Endometrial microvascular endothelial cells (primary cell): ENCODE measurements around the gene S100B. TPM values are rescaled to one million over a fixed set of nuclear protein-coding genes. Genes with fewer than 3 reads are reported as not detected.

Source experiments
- in situ Hi-C: cut with HindIII; loops from 2 replicates; pipeline ENCODE4 v1.10.0; 2017; ENCODE audit warnings: low sequenced_read_pairs, low pct_unique_long_range_greater_than_20kb; ENCODE audit errors: inconsistent ontology term
- total RNA-seq: library from RNA; depleted of rRNA; stranded (reverse); fragments of >200 nt; gene quantifications from one replicate; pipeline ENCODE4 v1.2.3, GENCODE V29; 2015; ENCODE audit errors: inconsistent ontology term

The S100B gene
- not detected for total RNA-seq

DNA sequence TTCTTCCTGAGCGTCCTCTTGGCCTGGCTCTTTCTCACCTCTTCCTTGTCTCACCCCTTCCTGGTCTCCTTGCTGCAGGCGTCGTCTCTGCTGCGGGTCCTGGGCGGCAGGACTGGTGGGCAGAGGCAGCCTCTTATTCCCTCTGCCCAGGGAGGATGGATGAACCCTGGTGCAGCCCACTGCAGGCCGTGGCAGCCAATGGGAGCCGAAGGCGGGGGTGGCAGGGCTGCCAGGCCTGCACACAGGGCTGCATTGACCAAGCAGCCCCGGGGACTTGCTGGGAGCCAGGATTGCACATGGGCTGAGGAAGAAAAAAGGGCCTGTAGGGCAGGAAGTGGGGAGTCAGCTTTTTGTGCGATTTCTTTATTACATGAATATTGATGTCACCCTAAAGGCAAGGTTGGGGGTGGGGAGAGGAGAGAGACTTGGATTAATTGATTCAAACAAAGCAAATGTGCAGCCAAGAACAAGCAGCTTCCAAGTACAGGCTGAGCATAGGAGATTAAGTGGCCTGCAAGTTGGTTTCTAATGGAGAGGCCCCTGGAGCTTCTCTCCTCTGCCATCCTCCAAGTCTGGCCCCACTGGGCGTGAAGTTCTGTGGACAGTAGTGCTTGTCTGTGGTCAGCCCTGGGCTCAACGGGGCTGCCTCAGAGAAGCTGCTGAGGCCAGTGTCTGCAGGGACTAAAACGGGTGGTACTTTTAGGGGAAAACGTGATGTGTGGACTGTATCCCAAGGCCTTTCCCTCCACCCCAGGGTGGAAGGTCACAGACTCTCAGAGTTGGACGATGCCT lies at the start of gene S100B:
Gene S100B, minus strand, starts transcription at position 108 of the 792 bp plus-strand sequence. CDS start 2,667 bp downstream, outside the sequence.
- in situ Hi-C loops, result no loop called here

DNA sequence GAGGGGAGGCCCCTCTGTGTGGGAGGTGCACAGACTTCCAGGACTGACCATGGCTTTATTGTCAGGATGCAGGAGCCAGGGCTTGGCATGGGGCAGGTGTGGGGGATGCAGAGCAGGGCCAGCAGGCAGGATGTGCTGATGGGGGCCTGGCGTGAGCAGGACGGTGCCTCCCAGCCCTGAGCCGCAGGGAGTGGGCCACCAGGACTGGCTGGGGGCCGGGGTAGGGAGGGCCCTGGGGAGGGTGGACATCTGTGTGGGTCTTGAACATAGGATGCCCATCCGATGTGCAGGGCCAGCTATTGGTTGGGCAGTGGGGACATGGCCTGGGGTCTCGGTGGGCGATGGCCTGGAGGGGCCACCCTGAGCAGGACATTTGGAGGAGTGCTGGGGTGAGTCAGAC lies 46.2 kb upstream of the S100B start:
- in situ Hi-C loops, result no loop called here

DNA sequence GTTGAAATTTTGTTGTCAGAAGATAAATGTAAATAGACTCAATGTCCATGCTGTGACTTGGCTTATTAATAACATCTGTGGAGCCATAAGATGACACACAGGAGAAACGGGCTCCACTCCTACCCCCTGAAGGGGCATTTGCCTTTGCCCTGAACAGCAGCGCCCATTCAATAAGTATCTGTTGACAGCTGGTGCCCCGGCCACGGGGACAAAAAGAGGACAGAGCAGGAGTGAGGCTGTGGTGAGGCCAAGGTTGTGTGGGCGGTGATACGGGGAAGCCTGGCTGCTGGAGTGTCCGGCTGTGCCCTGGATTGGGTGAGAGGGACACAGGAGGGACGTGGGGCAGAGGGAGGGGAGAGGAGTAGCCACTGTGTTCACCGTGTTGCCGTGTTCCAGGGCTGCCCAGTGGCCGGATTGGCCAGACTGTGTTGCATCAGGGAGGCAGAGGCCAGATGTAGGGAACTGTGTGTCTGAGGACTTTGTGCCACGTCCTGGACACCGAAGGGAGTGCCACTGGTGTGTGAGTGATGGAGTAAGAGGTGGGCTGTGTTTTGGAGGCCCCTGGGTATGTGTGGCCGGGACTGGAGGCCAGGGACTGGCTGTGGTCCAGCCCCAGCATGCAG lies 45.7 kb upstream of the S100B start:
- in situ Hi-C loops, result no loop called here

DNA sequence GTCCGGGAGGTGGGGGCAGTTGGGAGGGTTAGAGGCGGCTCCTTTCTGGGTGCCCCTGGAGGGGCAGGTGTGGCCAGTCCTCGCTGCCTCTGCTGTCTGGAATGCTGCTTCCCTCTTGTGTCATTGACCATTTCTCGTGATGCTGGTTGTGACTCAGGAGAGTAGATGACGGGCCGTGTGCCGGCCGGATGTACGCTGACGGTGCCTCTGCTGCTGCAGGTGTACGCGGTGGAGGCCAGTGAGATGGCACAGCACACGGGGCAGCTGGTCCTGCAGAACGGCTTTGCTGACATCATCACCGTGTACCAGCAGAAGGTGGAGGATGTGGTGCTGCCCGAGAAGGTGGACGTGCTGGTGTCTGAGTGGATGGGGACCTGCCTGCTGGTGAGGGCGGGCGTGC lies 44.5 kb upstream of the S100B start:
- in situ Hi-C loops, result no loop called here

DNA sequence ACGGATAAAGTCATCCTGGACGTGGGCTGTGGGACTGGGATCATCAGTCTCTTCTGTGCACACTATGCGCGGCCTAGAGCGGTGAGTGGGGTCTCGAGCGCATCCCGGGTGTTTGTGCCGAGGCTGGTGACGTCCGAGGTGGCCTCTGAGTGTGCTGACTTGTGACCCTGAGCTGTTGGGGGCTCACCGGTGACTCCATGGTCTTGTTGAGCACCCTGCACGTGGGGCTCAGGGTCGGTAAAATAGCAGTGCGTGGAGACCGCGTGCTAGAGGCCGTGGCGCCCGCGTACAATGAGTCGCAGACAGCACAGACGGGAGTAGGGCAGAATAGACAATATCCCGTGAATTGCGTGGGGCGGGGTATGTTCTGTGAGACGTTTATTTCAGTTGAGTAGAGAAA lies 43.7 kb upstream of the S100B start:
- in situ Hi-C loops, result no loop called here

DNA sequence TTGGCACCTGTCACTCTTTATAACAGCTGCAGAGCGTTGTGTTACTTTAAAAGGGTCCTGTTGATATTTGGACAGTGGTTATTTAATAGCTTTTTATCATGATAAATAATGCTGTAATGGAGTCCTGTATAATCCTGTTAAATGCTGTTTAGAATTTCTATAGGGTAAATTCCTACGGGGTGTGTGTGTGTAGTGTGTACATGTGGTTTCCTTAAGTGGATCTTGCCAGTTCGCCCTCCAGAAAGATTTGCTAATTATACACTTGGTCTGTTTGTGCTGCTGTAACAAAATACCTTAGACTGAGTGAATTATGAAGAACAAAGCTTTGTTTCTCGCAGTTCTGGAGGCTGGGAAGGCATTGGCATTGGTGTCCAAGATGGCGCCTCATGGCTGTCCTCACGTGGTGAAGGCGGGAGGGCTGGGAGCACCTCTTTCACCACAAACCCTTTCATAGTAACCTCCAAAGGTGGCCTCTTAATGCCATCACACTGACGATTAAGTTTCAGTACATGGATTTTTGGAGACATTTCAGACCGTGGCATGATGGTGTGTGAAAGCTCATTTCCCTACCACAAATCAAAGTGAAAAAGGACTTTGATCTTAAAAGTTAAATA lies 41.8 kb upstream of the S100B start:
- in situ Hi-C loops, result no loop called here

DNA sequence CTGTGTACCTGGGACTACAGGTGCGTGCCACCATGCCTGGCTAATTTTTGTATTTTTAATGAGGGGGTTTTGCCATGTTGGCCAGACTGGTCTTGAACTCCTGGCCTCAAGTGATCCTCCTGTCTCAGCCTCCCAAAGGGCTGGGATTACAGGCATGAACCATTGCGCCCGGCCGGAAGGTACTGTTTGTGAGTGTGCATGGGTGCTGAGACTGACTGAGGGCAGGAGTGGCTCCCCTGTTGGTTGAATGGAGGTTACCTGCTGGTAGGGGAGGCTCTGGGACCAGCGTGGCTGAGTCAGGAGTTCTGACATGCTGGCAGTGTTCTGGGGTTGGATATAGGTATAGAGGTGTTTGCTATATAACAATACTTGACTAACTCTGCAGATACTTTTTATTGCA lies 41.0 kb upstream of the S100B start:
- in situ Hi-C loops, result no loop called here

DNA sequence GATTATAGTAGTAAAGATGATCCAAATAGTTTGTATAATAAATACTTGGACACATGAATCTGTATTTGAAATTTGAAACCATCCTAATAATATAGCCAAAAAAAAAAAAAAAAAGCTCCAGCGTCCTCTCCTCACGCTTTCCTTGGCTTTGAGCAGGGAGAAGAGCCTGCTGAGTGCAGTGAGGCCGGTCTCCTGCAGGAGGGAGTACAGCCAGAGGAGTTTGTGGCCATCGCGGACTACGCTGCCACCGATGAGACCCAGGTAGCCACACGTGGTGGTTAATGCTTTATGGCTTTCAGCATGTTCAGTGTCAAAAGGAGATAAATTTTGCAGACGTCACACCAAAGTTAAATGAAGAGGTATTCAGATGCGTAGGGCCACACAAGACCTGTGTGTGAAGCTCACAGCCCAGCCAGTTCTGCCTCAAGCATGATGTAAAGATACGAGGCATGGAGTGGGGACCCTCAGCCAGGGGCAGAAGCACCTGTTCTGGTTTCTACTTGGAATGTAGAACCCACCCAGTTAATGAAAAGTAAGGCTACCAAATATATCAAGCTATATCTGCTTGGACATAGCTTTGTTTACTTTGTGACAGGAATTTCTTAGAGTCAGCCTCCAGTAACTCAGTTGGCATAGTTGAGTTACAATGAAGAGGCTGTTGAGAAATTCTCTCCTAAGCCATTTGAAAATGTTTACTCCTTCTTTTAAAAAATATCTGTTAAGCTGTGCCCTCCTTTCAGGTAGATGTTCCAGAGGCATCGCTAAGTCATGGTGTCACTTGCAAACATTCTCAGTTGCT lies 38.7 kb upstream of the S100B start:
- in situ Hi-C loops, result no loop called here

DNA sequence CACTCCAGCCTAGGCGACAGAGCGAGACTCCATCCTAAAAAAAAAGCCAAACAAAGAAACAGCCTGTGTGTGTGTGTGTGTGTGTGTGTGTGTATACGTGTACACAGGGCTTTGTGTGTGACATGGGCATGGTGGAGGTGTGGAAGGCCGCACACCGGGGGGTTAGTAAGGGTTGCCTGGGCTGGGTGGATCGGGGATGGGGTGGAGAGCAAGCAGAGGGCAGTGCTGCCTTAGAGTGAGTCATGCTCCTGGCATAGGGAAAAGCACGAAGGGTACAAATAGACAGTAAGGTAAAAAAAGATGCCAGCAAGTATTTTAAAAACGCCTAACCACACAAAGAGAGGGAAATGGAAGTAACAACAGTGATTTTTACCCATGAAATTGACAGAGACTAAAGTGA lies 36.8 kb upstream of the S100B start:
- in situ Hi-C loops, result no loop called here

DNA sequence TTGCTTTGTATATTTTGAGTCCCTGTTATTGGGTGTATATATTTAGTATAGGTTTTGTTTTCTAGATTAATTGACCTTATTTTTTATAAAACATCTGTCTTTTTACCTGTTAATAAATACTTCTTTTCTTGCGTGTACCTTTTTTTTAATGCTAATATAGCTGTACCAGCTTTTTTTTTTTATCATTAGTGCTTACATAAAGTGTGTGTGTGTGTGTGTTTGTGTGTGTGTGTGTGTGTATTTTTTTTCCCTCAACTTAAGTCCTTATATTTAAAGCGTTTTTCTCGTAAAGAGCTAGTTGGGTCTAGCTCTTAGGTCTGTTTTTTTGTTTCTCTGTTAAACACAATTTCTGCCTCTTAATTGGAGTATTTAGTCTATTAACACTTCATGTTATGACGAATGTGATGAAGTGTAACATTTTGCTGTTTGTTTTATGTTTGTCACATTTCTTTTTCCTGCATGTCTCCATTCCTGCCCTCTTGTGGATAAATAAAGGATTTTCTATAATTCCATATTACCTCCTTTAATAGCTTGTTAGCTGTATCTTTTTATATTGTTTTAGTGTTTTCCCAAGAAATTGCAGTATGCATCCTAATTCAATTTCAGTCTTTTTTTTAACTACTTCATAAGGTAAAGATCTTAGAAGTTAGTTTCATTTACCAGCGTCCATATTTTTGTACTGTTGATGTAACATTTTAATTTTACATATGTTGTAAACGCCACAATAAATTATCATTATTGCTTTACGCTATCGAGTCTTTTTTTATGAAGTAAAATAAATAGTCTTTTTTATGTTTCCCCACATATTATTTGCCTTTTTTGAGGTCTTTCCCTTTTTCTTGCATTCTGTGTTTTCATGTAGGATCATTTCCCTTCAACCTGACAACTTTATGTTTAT lies 34.9 kb upstream of the S100B start:
- in situ Hi-C loops, result no loop called here

DNA sequence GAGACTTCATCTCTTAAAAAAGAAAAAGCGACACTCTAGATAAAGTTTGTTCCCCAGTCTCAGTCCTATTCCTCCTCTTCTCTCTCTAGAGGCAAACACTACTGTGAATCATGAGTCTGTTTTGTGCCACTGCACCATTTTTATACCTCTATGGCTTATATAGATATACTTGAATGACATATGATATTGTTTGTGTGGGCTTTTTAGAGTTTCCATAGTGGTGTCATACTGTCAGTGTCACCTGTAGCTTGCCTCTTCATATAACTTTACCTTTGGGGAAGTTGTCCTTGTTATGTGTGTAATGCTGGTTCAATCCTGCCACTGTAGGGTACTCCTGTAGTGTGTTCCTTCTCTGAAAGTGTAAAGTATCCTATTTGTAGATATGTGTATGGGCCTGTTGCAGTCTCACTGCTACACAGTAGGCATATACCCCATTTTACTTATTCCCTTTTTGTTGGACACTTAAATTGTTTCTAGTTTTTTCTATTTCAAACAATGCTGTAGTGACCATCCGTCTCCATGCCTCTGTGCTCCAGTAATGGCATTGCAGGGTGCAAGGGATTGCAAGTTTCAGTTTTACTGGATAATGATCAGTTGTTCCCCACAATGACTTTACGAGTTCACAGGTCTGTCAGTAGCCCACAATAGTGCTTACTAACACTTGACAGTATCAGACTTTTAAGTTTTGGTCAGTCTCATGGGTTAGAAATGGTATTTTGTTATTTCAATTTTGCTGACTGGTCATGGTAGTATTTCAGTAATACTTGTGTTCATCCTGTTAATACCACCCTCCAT lies 33.3 kb upstream of the S100B start:
- in situ Hi-C loops, result no loop called here

DNA sequence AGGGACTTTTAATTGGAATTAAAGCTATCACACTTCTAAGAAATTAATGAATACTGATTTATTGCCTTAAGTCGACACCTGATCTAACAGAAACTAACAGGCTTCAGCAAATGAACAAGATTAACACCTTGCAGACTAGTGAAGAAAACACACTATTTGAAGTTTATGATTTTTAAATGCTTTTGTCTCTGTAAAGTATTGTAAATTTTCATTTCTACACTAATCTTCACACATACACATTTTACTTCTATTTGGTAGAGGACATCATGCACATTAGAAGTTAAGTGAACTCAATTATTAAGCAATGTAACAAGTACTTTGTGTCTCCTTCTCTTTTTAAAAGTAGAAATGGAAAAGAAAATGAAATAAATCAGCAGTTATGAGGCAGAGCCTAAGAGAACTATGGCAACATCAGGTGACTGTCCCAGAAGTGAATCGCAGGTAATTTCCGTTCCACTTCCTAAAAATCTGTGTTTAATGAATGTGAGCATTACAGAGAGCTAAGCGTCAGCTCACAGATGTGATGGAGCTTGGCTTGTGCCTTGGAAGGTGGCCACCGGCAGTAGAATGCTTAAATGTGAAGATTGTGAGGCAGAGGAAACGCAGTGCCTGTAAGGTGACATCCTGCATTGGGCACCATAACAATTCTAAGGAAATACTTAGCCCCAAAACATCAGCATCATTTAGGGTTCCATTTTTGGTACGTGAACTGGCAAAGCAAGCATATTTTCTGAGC lies 31.8 kb upstream of the S100B start:
- in situ Hi-C loops, result no loop called here

DNA sequence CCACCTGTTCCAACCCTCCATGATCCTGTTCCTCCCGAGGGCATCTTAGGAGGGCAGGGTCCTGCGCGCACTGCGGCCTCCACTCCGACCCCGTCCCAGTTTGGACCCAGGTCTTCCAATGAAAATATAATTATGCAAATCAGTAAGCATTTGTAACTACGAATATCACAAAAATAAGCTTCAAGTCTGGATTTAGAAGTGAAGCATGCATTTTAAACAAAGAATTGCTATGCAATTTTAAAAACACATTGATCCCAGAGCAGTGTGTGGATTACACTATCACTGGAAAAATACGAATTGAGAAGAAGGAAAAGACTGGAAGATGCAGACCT lies 31.3 kb upstream of the S100B start:
- in situ Hi-C loops, result no loop called here

DNA sequence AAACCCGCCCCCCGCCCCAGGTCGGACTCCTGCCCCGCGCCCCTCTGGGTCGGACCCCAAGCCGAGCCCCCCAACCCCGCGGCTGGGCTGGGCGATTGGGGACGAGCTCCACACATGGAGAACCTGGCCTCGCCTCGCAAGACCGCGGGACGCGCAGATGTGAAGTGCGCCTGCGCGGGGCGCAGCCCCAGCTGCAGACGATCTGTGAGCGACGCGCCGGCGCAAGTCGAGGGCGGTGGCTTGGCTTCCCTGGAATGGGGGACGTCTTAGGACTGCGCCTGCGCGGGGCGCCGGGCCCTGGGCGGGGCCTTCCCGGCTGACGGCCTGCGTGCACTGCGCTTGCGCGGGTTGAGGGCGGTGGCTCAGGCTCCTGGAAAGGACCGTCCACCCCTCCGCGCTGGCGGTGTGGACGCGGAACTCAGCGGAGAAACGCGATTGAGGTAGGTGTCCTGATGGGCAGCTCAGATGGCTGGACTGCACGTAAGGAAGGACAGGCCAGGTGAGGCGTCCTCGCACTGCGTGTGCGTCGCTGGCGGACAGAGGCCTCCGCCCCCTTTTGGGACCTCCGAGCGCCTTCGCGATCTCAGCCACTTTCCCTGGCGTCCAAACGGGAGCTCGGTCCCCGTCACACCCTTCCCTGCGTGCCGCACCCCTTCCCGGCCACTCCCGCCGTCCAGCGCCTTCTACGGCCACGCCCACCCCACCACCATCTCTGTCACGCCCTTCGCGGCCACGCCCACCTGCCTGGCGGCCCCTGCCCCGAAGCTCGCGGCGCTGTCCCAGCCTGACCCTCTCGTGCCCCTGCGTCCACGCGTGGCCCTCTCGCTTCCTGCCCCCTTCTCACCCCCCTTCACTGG lies 30.7 kb upstream of the S100B start, which contains the start of gene PRMT2:
Gene PRMT2, plus strand, starts transcription at position 351 of the 857 bp plus-strand sequence. CDS start 1,278 bp downstream, outside the sequence.
- in situ Hi-C loops, result no loop called here

DNA sequence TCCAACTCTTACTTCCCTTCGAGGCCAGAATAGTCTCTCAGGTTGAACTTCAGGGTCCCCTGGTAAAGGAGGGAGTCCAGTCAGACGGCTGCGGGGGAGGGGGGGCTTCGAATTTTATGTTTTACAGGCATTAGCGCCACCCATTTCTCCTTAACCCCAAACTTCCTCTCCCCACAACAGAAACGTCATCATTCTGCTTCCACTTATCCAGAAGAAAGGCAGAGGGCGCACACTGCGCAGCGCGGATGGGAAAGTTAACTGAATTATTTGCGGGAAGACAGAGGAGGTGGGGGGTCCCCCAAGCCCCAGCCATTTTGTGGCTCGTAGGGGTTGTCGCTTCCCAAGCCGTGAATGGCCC lies 30.1 kb upstream of the S100B start:
- in situ Hi-C loops, result no loop called here

DNA sequence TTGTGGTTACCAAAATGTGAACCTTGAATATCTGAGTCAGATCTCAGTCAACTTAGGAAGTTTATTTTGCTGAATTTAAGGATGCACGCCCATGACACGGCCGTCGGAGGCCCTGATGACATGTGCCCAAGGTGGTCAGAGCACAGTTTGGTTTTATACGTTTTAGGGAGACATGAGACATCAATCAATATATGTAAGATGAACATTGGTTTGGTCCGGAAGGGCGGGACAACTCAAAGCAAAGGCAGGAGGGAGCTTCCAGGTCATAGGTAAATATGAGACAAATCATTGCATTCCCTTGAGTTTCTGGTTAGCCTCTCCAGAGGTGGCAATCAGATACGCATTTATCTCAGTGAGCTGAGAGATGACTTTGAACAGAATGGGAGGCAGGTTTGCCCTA lies 29.5 kb upstream of the S100B start:
- in situ Hi-C loops, result no loop called here
